ENCODE data around the gene CLDN5.

- TF ChIP-seq POLR2A (IDR thresholded peaks at IDR 0.05) (no peak), CTCF (IDR thresholded peaks at IDR 0.05) (no peak), EP300 (IDR thresholded peaks at IDR 0.05) (no peak)
Measured at GRCh38 chr22:19553201-19553600, 29.0 kb upstream of the CLDN5 start.
